Gastroesophageal sphincter (tissue), 3 donors: Measurements from ENCODE around the gene MACROD2.

Experiments used
- EP300 ChIP-seq: sonication (generic); formaldehyde crosslinking; IDR thresholded peaks from one replicate; pipeline ENCODE4 v1.6.1; 2017; ENCODE audit warnings: antibody characterized with exemption, mild to moderate bottlenecking
- POLR2A ChIP-seq, 2 donors: fragments of 450-650 bp; IDR thresholded peaks; one replicate each; pipeline ENCODE4 v1.6.1; 2017; ENCODE audit warnings: antibody characterized with exemption in 2 of 2, mild to moderate bottlenecking in 2 of 2, moderate library complexity in 1 of 2
- TF ChIP-seq, protein P1 (sequence below), 4 experiments: fragments of 200-600 bp in 2 of 4; fragments of 450-650 bp in 2 of 4; sonication (generic) in 1 of 4; IDR thresholded peaks; one replicate each; pipeline ENCODE4 v1.5.1; 2017 to 2019; ENCODE audit warnings: antibody characterized with exemption in 4 of 4, mild to moderate bottlenecking in 2 of 4, moderate library complexity in 2 of 4

GRCh38 chr20:14935285-14935684, 940.0 kb downstream of the MACROD2 start:
- TF ChIP-seq, protein P1, sequence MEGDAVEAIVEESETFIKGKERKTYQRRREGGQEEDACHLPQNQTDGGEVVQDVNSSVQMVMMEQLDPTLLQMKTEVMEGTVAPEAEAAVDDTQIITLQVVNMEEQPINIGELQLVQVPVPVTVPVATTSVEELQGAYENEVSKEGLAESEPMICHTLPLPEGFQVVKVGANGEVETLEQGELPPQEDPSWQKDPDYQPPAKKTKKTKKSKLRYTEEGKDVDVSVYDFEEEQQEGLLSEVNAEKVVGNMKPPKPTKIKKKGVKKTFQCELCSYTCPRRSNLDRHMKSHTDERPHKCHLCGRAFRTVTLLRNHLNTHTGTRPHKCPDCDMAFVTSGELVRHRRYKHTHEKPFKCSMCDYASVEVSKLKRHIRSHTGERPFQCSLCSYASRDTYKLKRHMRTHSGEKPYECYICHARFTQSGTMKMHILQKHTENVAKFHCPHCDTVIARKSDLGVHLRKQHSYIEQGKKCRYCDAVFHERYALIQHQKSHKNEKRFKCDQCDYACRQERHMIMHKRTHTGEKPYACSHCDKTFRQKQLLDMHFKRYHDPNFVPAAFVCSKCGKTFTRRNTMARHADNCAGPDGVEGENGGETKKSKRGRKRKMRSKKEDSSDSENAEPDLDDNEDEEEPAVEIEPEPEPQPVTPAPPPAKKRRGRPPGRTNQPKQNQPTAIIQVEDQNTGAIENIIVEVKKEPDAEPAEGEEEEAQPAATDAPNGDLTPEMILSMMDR (IDR thresholded peaks at IDR 0.05), result no peak
- TF ChIP-seq POLR2A (IDR thresholded peaks at IDR 0.05) (no peak), EP300 (no peak)
